GM12872 (cell line): ENCODE measurements around the gene CNNM1.

ENCODE experiments used
- CTCF ChIP-seq: IDR thresholded peaks from 3 replicates; pipeline ENCODE4 v1.5.1; 2011; ENCODE audit warnings: low read depth, mild to moderate bottlenecking, low read length, moderate library complexity; ENCODE audit not compliant: insufficient read depth

Gene CNNM1

GRCh38 chr10:99418910-99419624, 89.9 kb downstream of the CNNM1 start:
- no peak for TF ChIP-seq CTCF

- no peak for TF ChIP-seq CTCF
These were observed 90.5 kb downstream of the CNNM1 start for GRCh38 chr10:99419688-99420087.

GRCh38 chr10:99421233-99421739, 92.1 kb downstream of the CNNM1 start:
- TF ChIP-seq CTCF, result no peak

GRCh38 chr10:99422529-99423096, 93.5 kb downstream of the CNNM1 start:
- no peak for TF ChIP-seq CTCF

- no peak for TF ChIP-seq CTCF
These were observed 95.5 kb downstream of the CNNM1 start for GRCh38 chr10:99424656-99425055.

- TF ChIP-seq CTCF, result no peak
These were observed 96.0 kb downstream of the CNNM1 start for GRCh38 chr10:99425204-99425603.

GRCh38 chr10:99426689-99427088, 97.5 kb downstream of the CNNM1 start:
- TF ChIP-seq CTCF, result no peak
